Heart right ventricle (tissue), 16 donors: Measurements from ENCODE around the gene PAQR6. TPM values are rescaled to one million over a fixed set of nuclear protein-coding genes. Genes with fewer than 3 reads are reported as not detected.

Experiments
- ATAC-seq, 8 donors: fragments of 200-7000 bp; cut with Tn5 transposase; one replicate each; pipeline ENCODE4 v1.9.1; 2020; ENCODE audit warnings: mild to moderate bottlenecking in 8 of 8, moderate library complexity in 8 of 8, moderate number of reproducible peaks in 1 of 8
- DNase-seq, 2 donors: peaks; one replicate each; pipeline ENCODE4 v3.0.0-alpha.2; 2020
- H3K27ac ChIP-seq, 10 donors: fragments of 200-600 bp; sonication (generic) in 2 of 10; one replicate each; pipeline versions ENCODE4 v1.5.0 to v1.8.0; 2020 to 2022; ENCODE audit warnings: mild to moderate bottlenecking in 3 of 10
- H3K27me3 ChIP-seq, 7 donors: fragments of 200-600 bp; one replicate each; pipeline ENCODE4 v1.8.0; 2021 to 2022; ENCODE audit warnings: mild to moderate bottlenecking in 2 of 7
- H3K36me3 ChIP-seq, 9 donors: fragments of 200-600 bp; sonication (generic) in 1 of 9; one replicate each; pipeline versions ENCODE4 v1.5.0 to v1.8.0; 2020 to 2022; ENCODE audit warnings: mild to moderate bottlenecking in 2 of 9
- H3K4me1 ChIP-seq, 9 donors: fragments of 200-600 bp; sonication (generic) in 1 of 9; one replicate each; pipeline versions ENCODE4 v1.5.0 to v1.8.0; 2020 to 2022; ENCODE audit warnings: mild to moderate bottlenecking in 4 of 9
- H3K4me3 ChIP-seq, 10 donors: fragments of 200-600 bp; sonication (generic) in 2 of 10; one replicate each; pipeline versions ENCODE4 v1.5.0 to v1.8.0; 2020 to 2022; ENCODE audit warnings: mild to moderate bottlenecking in 7 of 10, moderate library complexity in 2 of 10
- H3K9me3 ChIP-seq, 11 donors: fragments of 200-600 bp in 10 of 11; sonication (generic) in 2 of 11; one replicate each; pipeline versions ENCODE4 v1.5.0 to v1.8.0; 2013 to 2022; ENCODE audit warnings: mild to moderate bottlenecking in 2 of 11, control low read depth in 1 of 11, moderate library complexity in 1 of 11
- WGBS, 2 donors: extraction: QIAGEN DNeasy Blood & Tissue Kit; methylation state at CpG; one replicate each; pipeline ENCODE4 v1.1.7; 2013; ENCODE audit warnings: inconsistent platforms in 1 of 2; 5-methylcytosine and 5-hydroxymethylcytosine counted together
- intact Hi-C, 10 donors: fragments of 100-400 bp; cut with DNase I; formaldehyde crosslinking; loops; one replicate each; pipeline versions ENCODE4 v1.11.1 to v1.14.2; 2022
- polyA plus RNA-seq, 2 donors: library from polyadenylated mRNA; stranded (reverse); fragments of 200-250 nt; gene quantifications; one replicate each; pipeline ENCODE4 v1.2.3, GENCODE V29; 2013
- total RNA-seq, 10 donors: library from RNA; stranded (reverse); fragmentation: NEBNext Ultra II Directional in 3 of 10; extraction: Animal tissue kit (Norgen Biotek cat#: 25700) in 3 of 10; gene quantifications; one replicate each; pipeline versions ENCODE4 v1.2.1 to v1.2.4, GENCODE V29; 2021 to 2023
- TF ChIP-seq, protein P1 (sequence below), 9 donors: fragments of 200-600 bp; sonication (generic) in 2 of 9; IDR thresholded peaks; one replicate each; pipeline versions ENCODE4 v1.5.0 to v1.8.0; 2021 to 2022; ENCODE audit warnings: antibody characterized with exemption in 9 of 9, mild to moderate bottlenecking in 5 of 9, moderate library complexity in 1 of 9
- donor health status: Arrhythmogenic right ventricular cardiomyopathy.
- donor health status: ischemic (EF 13 %, LVEDD 7.1; RV severe dilation, severe dysfunction).
- donor health status: healthy with polysubstance abuse.
- donor health status: DM: no; HTN: yes; CAD: no.
- donor health status: DM: no; HTN: no; CAD: no.
- donor health status: ischemic (EF 25% LVEDD 6.9; RV normal size, moderate dysfunction).
- donor health status: ischemic (EF 25% LVEDD 5.7; RV mildly dilated, moderate dysfunction).
- donor health status: healthy.
- donor health status: DM: yes; HTN: yes; CAD: no.
- donor health status: Ischemic cardiomyopathy.
- donor health status: ischemic (EF 35%, LVEDD 5.7; RV mildly dilated, moderate dysfunction).
- donor health status: nonischemic (EF 11% LVEDD 7.7; RV severe dilation, severe dysfunction).
- donor health status: DM: yes; HTN: yes; CAD: no.
- donor health status: PGD.
- donor health status: ischemic (EF 29% LVEDD 5.4; RV normal size, mild dysfunction).
- donor health status: nonischemic (EF 23%, LVEDD 6.1; RV moderate dilation, normal function).

PAQR6 gene
- total and polyA plus RNA-seq, 12 donors: 0.39 to 1.5 (median 0.77) TPM

- no peak overlapping the region for H3K27ac ChIP-seq
- intact Hi-C loops: no loop called here
- H3K36me3 ChIP-seq: peaks cover 0 to 89% (median 42%) of the 10 kb centered on the region in 9 donors
- TF ChIP-seq, protein P1, sequence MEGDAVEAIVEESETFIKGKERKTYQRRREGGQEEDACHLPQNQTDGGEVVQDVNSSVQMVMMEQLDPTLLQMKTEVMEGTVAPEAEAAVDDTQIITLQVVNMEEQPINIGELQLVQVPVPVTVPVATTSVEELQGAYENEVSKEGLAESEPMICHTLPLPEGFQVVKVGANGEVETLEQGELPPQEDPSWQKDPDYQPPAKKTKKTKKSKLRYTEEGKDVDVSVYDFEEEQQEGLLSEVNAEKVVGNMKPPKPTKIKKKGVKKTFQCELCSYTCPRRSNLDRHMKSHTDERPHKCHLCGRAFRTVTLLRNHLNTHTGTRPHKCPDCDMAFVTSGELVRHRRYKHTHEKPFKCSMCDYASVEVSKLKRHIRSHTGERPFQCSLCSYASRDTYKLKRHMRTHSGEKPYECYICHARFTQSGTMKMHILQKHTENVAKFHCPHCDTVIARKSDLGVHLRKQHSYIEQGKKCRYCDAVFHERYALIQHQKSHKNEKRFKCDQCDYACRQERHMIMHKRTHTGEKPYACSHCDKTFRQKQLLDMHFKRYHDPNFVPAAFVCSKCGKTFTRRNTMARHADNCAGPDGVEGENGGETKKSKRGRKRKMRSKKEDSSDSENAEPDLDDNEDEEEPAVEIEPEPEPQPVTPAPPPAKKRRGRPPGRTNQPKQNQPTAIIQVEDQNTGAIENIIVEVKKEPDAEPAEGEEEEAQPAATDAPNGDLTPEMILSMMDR (IDR thresholded peaks at IDR 0.05): no peak
- WGBS, 2 donors: 73 to 75% methylated on average over 5 of the region's 5 CpGs
- no peaks in the 10 kb centered on the region for H3K9me3 ChIP-seq
- DNase-seq (no peak), ATAC-seq (no peak)
- H3K27me3 ChIP-seq: no peaks in the 10 kb centered on the region
- H3K4me3 ChIP-seq: no peak overlapping the region
- peaks cover 0 to 2% (median 0%) of the 10 kb centered on the region in 9 donors for H3K4me1 ChIP-seq
Measured at GRCh38 chr1:156233426-156234127, 14.3 kb downstream of the PAQR6 start.

- WGBS, 2 donors: 89 to 92% methylated on average over 12 of the region's 12 CpGs
- TF ChIP-seq, protein P1 (IDR thresholded peaks at IDR 0.05): no peak
- H3K4me1 ChIP-seq: peaks cover 0 to 5% (median 0%) of the 10 kb centered on the region in 9 donors
- H3K36me3 ChIP-seq: peaks cover 0 to 88% (median 32%) of the 10 kb centered on the region in 9 donors
- no peaks in the 10 kb centered on the region for H3K27me3 ChIP-seq
- no peaks in the 10 kb centered on the region for H3K9me3 ChIP-seq
- ATAC-seq (no peak), DNase-seq (no peak)
- H3K4me3 ChIP-seq: no peak overlapping the region
- intact Hi-C loops: no loop called here
- no peak overlapping the region for H3K27ac ChIP-seq
Measured at GRCh38 chr1:156232201-156232894, 15.5 kb downstream of the PAQR6 start.

DNA sequence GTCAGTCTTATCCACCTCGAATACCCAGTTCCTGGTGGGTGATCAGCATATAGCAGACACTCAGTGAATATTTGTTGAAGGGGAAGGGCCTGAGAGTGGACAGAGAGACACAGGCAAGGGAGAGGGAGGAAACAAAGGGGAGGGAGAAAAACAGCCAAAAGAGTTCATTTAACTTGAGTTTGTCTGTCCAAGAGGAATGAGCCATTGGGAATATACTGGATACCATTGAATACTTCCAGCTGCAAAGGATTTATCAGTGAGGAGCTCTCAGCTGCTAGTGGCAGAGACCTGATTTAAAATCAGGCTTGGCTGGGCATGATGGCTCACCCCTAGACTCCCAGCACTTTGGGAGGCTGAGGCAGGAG is 17.4 kb downstream of the PAQR6 start:
- 79 to 88% methylated on average over 1 of the region's 1 CpG for WGBS, 2 donors
- H3K4me3 ChIP-seq: no peak overlapping the region
- TF ChIP-seq, protein P1 (IDR thresholded peaks at IDR 0.05): no peak
- H3K36me3 ChIP-seq: peaks cover 0 to 88% (median 16%) of the 10 kb centered on the region in 9 donors
- ATAC-seq (no peak), DNase-seq (no peak)
- no peak overlapping the region for H3K27ac ChIP-seq
- intact Hi-C loops: no loop called here
- H3K4me1 ChIP-seq: peaks cover 0 to 11% (median 2%) of the 10 kb centered on the region in 9 donors
- H3K27me3 ChIP-seq: no peaks in the 10 kb centered on the region
- H3K9me3 ChIP-seq: no peaks in the 10 kb centered on the region

DNA sequence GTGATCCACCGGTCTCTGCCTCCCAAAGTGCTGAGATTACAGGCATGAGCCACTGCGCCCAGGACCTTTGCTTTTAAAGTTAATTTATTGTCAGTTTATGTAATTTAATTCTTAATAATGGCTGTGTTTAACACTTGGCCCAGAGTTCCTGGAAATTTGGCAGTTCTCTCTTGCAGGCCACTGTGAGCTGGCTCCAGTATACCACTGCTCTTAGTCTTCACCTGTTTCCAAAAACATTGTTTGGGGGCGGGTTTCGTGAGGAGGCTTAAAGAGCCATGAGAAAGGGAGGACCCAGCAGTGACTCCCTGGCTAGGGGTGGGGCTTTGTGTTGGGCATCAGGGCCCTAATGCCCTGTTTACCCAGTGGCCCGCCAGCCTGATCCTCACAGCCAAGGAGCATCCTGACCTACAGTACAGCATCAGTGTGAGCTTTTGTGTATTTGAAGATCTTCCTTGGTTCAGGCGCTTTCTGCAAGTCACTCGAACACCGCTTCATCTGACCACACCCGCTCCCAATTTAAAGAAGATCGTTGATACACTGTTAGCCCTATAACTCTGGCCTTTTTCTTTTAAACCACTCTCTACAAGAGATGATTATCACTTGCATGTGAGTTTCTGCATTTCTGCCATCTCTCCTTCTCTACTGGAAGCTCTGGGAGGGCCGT is 17.9 kb downstream of the PAQR6 start:
- 93 to 97% methylated on average over 11 of the region's 11 CpGs for WGBS, 2 donors
- H3K27me3 ChIP-seq: no peaks in the 10 kb centered on the region
- no peaks in the 10 kb centered on the region for H3K9me3 ChIP-seq
- H3K27ac ChIP-seq: no peak overlapping the region
- TF ChIP-seq, protein P1 (IDR thresholded peaks at IDR 0.05): no peak
- intact Hi-C loops: loop anchor here in 2 of 10 donors (5.0 kb wide), 2 partner anchors 93 to 138 kb away; no protein-coding TSS in a partner anchor
- ATAC-seq (no peak), DNase-seq (no peak)
- H3K4me3 ChIP-seq: no peak overlapping the region
- H3K4me1 ChIP-seq: peaks cover 0 to 11% (median 4%) of the 10 kb centered on the region in 9 donors
- peaks cover 0 to 83% (median 16%) of the 10 kb centered on the region in 9 donors for H3K36me3 ChIP-seq
